ENCODE measurements around the gene BNIP3. TPM values are rescaled to one million over a fixed set of nuclear protein-coding genes. Genes with fewer than 3 reads are reported as not detected.

Gene BNIP3
- total RNA-seq, result 10 to 100 TPM; 20.1 to 26.8 TPM
- long read RNA-seq, donor 1, transcript BNIP3-201 (6 exons, 2,861 nt), result major isoform, 15 of 18 reads
- long read RNA-seq, donor 1, partial matches to known transcripts, result 2 of 18 reads
- long read RNA-seq, donor 1, other reads (novel, unspliced or antisense), result 1 of 18 reads
- long read RNA-seq, donor 2, transcript BNIP3-201 (6 exons, 2,861 nt), result major isoform, 168 of 193 reads
- long read RNA-seq, donor 2, partial matches to known transcripts, result 20 of 193 reads
- long read RNA-seq, donor 2, other reads (novel, unspliced or antisense), result 5 of 193 reads

GRCh38 chr10:131981429-131982184 is at the start of gene BNIP3:
TSS of gene BNIP3 (minus strand) at chr10:131981923. CDS start at chr10:131981806, 117 bp downstream.
- intact Hi-C loops (cut with DNase I), result no loop called here

GRCh38 chr10:132030898-132031463 is 49.3 kb upstream of the BNIP3 start:
- no peak for DNase-seq (ENCODE audit: low spot score)
- intact Hi-C loops (cut with DNase I), result no loop called here

More at GRCh38 chr10:131981429-131982184, at the start of gene BNIP3:
- peak; percentile 97 for DNase-seq (ENCODE audit: low spot score)

GRCh38 chr10:132028706-132029105 is 47.0 kb upstream of the BNIP3 start:
- intact Hi-C loops (cut with DNase I), result no loop called here

GRCh38 chr10:132027423-132027983 is 45.8 kb upstream of the BNIP3 start:
- no peak for DNase-seq (ENCODE audit: low spot score)
- intact Hi-C loops (cut with DNase I), result no loop called here

More at GRCh38 chr10:132028706-132029105, 47.0 kb upstream of the BNIP3 start:
- DNase-seq (ENCODE audit: low spot score), result no peak

GRCh38 chr10:132023092-132023811 is 41.5 kb upstream of the BNIP3 start:
- DNase-seq (ENCODE audit: low spot score), result peak; percentile 95
- intact Hi-C loops (cut with DNase I), result loop anchor here in 1 of 2 donors (5.0 kb wide), 1 partner anchor 136 kb away; no protein-coding TSS in a partner anchor

GRCh38 chr10:132022241-132022640 is 40.5 kb upstream of the BNIP3 start:
- intact Hi-C loops (cut with DNase I), result loop anchor here in 1 of 2 donors (5.0 kb wide), 1 partner anchor 135 kb away; no protein-coding TSS in a partner anchor
- no peak for DNase-seq (ENCODE audit: low spot score)

GRCh38 chr10:132021504-132022143 is 39.9 kb upstream of the BNIP3 start:
- intact Hi-C loops (cut with DNase I), result loop anchor here in 1 of 2 donors (5.0 kb wide), 1 partner anchor 134 kb away; no protein-coding TSS in a partner anchor
- no peak for DNase-seq (ENCODE audit: low spot score)

- intact Hi-C loops (cut with DNase I), result loop anchor here in 1 of 2 donors (5.0 kb wide), 1 partner anchor 134 kb away; no protein-coding TSS in a partner anchor
- no peak for DNase-seq (ENCODE audit: low spot score)
Observed at GRCh38 chr10:132021046-132021445, 39.3 kb upstream of the BNIP3 start.

- no peak for DNase-seq (ENCODE audit: low spot score)
- intact Hi-C loops (cut with DNase I), result loop anchor here in 1 of 2 donors (5.0 kb wide), 1 partner anchor 133 kb away; no protein-coding TSS in a partner anchor
Observed at GRCh38 chr10:132020456-132020855, 38.7 kb upstream of the BNIP3 start.

GRCh38 chr10:132019366-132019765 is 37.6 kb upstream of the BNIP3 start:
- DNase-seq (ENCODE audit: low spot score), result no peak
- intact Hi-C loops (cut with DNase I), result no loop called here

- intact Hi-C loops (cut with DNase I), result no loop called here
- no peak for DNase-seq (ENCODE audit: low spot score)
Observed at GRCh38 chr10:132018446-132018845, 36.7 kb upstream of the BNIP3 start.

- intact Hi-C loops (cut with DNase I), result no loop called here
- no peak for DNase-seq (ENCODE audit: low spot score)
Observed at GRCh38 chr10:132016514-132016913, 34.8 kb upstream of the BNIP3 start.

GRCh38 chr10:132011445-132011844 is 29.7 kb upstream of the BNIP3 start:
- intact Hi-C loops (cut with DNase I), result no loop called here
- no peak for DNase-seq (ENCODE audit: low spot score)

GRCh38 chr10:132011024-132011423 is 29.3 kb upstream of the BNIP3 start:
- no peak for DNase-seq (ENCODE audit: low spot score)
- intact Hi-C loops (cut with DNase I), result no loop called here

- no peak for DNase-seq (ENCODE audit: low spot score)
- intact Hi-C loops (cut with DNase I), result no loop called here
Observed at GRCh38 chr10:132010483-132010882, 28.8 kb upstream of the BNIP3 start.

GRCh38 chr10:132009575-132009974 is 27.9 kb upstream of the BNIP3 start:
- DNase-seq (ENCODE audit: low spot score), result no peak
- intact Hi-C loops (cut with DNase I), result loop anchor here in 1 of 2 donors (10.0 kb wide), 1 partner anchor 115 kb away; no protein-coding TSS in a partner anchor

GRCh38 chr10:132007681-132008080 is 26.0 kb upstream of the BNIP3 start:
- no peak for DNase-seq (ENCODE audit: low spot score)
- intact Hi-C loops (cut with DNase I), result loop anchor here in 1 of 2 donors (10.0 kb wide), 1 partner anchor 113 kb away; no protein-coding TSS in a partner anchor

GRCh38 chr10:132006966-132007365 is 25.2 kb upstream of the BNIP3 start:
- no peak for DNase-seq (ENCODE audit: low spot score)
- intact Hi-C loops (cut with DNase I), result loop anchor here in 1 of 2 donors (10.0 kb wide), 1 partner anchor 112 kb away; no protein-coding TSS in a partner anchor

Data from posterior vena cava (tissue), 2 donors.